Activated CD4-positive, alpha-beta T cell treated with anti-CD3 and anti-CD28 coated beads for 1 hour (primary cell): ENCODE results near the gene ASAP2.

Experiments used
- DNase-seq: peaks from one replicate; pipeline ENCODE4 v3.0.0-alpha.2; 2020

The ASAP2 gene

GRCh38 chr2:9184361-9184760 is 22.3 kb upstream of the ASAP2 start:
- DNase-seq: no peak

GRCh38 chr2:9187620-9188214 is 18.9 kb upstream of the ASAP2 start:
- DNase-seq: no peak

GRCh38 chr2:9188823-9189222 is 17.8 kb upstream of the ASAP2 start:
- no peak for DNase-seq

GRCh38 chr2:9189901-9190300 is 16.7 kb upstream of the ASAP2 start:
- DNase-seq: no peak

- no peak for DNase-seq
These were observed 15.6 kb upstream of the ASAP2 start for GRCh38 chr2:9191041-9191481.

- no peak for DNase-seq
These were observed 13.9 kb upstream of the ASAP2 start for GRCh38 chr2:9192712-9193111.

- DNase-seq: no peak
These were observed 12.3 kb upstream of the ASAP2 start for GRCh38 chr2:9194352-9194751.

- DNase-seq: no peak
These were observed 10.0 kb upstream of the ASAP2 start for GRCh38 chr2:9196637-9197036.

GRCh38 chr2:9197916-9198315 is 8.7 kb upstream of the ASAP2 start:
- no peak for DNase-seq

GRCh38 chr2:9199716-9200632 is 6.6 kb upstream of the ASAP2 start:
- no peak for DNase-seq

- no peak for DNase-seq
These were observed 6.0 kb upstream of the ASAP2 start for GRCh38 chr2:9200633-9201015.

- no peak for DNase-seq
These were observed 5.3 kb upstream of the ASAP2 start for GRCh38 chr2:9201185-9201891.

- DNase-seq: no peak
These were observed 3.6 kb upstream of the ASAP2 start for GRCh38 chr2:9203006-9203405.

GRCh38 chr2:9203876-9204275 is 2.7 kb upstream of the ASAP2 start:
- no peak for DNase-seq

- DNase-seq: no peak
These were observed 1.7 kb upstream of the ASAP2 start for GRCh38 chr2:9204939-9205338.

- DNase-seq: no peak
These were observed 1.1 kb upstream of the ASAP2 start for GRCh38 chr2:9205486-9205885.

- no peak for DNase-seq
These were observed 504 bp downstream of the ASAP2 start for GRCh38 chr2:9206991-9207640.

- DNase-seq: no peak
These were observed 1.2 kb downstream of the ASAP2 start for GRCh38 chr2:9207641-9208311.

GRCh38 chr2:9208875-9209274 is 2.3 kb downstream of the ASAP2 start:
- no peak for DNase-seq

GRCh38 chr2:9210030-9210429 is 3.4 kb downstream of the ASAP2 start:
- DNase-seq: no peak

GRCh38 chr2:9211496-9211895 is 4.9 kb downstream of the ASAP2 start:
- DNase-seq: no peak

GRCh38 chr2:9212010-9212635 is 5.5 kb downstream of the ASAP2 start:
- no peak for DNase-seq
